GM18519 (cell line): Measurements from ENCODE around the gene PCLAF.
"Not testable (repeated sequence)": the region's sequence is repeated elsewhere in the genome, so short reads cannot be mapped to it uniquely, and the experiment has no call there.

Source experiments
- ATAC-seq: cut with Tn5 transposase; IDR thresholded peaks from one replicate; pipeline ENCODE4 v1.9.1; 2021; ENCODE audit warnings: mild to moderate bottlenecking, moderate library complexity; ENCODE audit not compliant: unreplicated experiment, low FRiP score

PCLAF gene

DNA sequence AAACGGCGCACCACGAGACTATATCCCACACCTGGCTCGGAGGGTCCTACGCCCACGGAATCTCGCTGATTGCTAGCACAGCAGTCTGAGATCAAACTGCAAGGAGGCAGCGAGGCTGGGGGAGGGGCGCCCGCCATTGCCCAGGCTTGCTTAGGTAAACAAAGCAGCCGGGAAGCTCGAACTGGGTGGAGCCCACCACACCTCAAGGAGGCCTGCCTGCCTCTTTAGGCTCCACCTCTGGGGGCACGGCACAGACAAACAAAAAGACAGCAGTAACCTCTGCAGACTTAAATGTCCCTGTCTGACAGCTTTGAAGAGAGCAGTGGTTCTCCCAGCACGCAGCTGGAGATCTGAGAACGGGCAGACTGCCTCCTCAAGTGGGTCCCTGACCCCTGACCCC, 54.3 kb downstream of the PCLAF start:
- ATAC-seq: not testable (repeated sequence)

DNA sequence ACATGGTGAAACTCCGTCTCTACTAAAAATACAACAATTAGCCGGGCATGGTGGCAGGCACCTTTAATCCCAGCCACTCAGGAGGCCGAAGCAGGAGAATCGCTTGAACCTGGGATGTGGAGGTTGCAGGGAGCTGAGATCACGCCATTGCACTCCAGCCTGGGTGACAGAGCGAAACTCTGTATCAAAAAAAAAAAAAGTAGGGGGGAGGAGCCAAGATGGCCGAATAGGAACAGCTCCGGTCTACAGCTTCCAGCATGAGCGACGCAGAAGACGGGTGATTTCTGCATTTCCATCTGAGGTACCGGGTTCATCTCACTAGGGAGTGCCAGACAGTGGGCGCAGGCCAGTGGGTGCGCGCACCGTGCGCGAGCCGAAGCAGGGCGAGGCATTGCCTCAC, 54.8 kb downstream of the PCLAF start:
- not testable (repeated sequence) for ATAC-seq

DNA sequence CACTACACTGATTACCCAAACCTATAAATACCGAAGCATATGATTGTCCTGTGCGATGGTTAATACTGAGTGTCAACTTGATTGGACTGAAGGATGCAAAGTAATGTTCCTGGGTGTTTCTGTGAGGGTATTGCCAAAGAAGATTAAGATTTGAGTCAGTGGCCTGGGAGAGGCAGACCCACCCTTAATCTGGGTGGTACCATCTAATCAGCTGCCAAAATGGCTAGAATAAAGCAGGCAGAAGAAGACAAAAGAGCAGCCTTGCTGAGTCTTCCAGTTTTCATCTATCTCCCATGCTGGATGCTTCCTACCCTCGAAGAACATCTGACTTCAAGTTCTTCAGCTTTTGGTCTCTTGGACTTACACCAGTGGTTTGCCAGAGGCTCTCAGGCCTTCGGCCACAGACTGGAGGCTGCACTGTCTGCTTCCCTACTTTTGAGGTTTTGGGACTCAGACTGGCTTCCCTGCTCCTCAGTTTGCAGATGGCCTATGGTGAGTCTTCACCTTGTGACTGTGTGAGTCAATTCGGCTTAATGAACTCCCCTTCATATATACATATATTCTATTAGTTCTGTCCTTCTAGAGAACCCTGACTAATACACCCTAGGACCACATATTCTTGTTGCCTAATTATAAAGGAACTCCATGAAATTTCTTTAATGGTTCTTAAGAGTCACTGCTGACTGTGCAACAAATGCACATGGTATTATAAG, 56.9 kb downstream of the PCLAF start:
- no peak for ATAC-seq

DNA sequence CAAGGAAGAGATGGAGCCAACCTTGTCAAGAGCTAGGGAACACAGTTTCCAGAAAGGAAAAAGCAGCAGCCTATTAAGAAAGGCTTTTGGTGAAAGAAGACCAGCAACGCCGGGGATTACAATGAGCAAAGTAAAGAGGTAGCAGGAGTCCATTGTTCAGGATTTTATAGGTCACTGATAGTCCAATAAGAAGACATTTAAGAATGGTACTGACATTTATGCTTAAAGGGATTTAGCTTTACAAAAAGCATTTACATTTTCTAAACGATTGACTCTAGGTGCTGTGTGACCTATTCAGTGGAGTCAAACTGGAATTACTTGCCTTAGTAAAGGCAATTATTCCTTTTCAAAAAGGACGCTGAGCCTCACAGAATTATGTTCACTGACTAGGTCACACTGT, 66.0 kb downstream of the PCLAF start:
- no peak for ATAC-seq

DNA sequence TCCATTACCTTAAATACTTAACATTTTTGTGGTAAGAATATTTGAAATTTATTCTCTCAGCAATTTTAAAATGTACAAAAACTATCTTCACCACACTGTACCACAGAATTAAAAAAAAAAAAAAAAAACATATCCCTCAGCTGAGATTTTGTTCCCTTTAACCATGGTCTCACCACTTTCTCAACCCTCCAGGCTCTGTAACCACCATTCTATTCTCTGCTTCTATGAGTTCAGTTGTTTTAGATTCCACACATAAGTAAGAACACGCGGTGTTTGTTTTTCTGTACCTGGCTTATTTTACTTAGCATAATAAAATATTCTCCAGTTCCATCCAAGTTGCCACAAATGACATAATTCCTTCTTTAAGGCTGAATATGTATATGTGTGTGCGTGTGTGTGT, 66.8 kb downstream of the PCLAF start:
- ATAC-seq: no peak
